HepG2 (cell line): Measurements from ENCODE around the gene FUT1. TPM values are rescaled to one million over a fixed set of nuclear protein-coding genes. Genes with fewer than 3 reads are reported as not detected.

ENCODE experiments used
- ETV6 ChIP-seq: sonication (generic); formaldehyde crosslinking; conservative IDR thresholded peaks from 2 replicates; pipeline ENCODE4 v1.4.0; 2020; ENCODE audit warnings: missing genetic modification reagents
- FOXA1 ChIP-seq, 2 experiments: fragments of 450-650 bp in 1 of 2; sonication (generic) in 1 of 2; formaldehyde crosslinking in 1 of 2; IDR thresholded peaks; 2 replicates each; pipeline versions ENCODE4 v1.4.0 to v1.6.1; 2016 to 2020; ENCODE audit warnings: missing genetic modification reagents in 1 of 2
- IKZF4 ChIP-seq: sonication (generic); formaldehyde crosslinking; IDR thresholded peaks from 2 replicates; pipeline ENCODE4 v1.5.1; 2020; ENCODE audit warnings: borderline replicate concordance, mild to moderate bottlenecking, low read depth, missing genetic modification reagents; ENCODE audit errors: not compliant biosample characterization
- KLF9 ChIP-seq: IDR thresholded peaks from 2 replicates; pipeline ENCODE4 v1.6.1; 2016; ENCODE audit warnings: low read depth
- MED8 ChIP-seq: sonication (generic); formaldehyde crosslinking; IDR thresholded peaks from 2 replicates; pipeline ENCODE4 v1.8.1; 2023; ENCODE audit warnings: mild to moderate bottlenecking, missing genetic modification reagents; ENCODE audit not compliant: insufficient replicate concordance
- NR2F6 ChIP-seq, 2 experiments: IDR thresholded peaks; 2 replicates each; pipeline ENCODE4 v1.6.1; 2016; ENCODE audit warnings: antibody characterized with exemption in 1 of 2, mild to moderate bottlenecking in 1 of 2
- RAD21 ChIP-seq: fragments of 450-650 bp; formaldehyde crosslinking; IDR thresholded peaks from 2 replicates; pipeline ENCODE4 v1.5.0; 2020; ENCODE audit warnings: mild to moderate bottlenecking
- SRF ChIP-seq: IDR thresholded peaks from 2 replicates; pipeline ENCODE4 v1.6.1; 2011; ENCODE audit warnings: mild to moderate bottlenecking, low read depth, low read length, moderate library complexity
- ZC3H13 ChIP-seq: sonication (generic); formaldehyde crosslinking; IDR thresholded peaks from 2 replicates; pipeline ENCODE4 v1.8.1; 2023; ENCODE audit warnings: mild to moderate bottlenecking, missing genetic modification reagents, moderate library complexity
- ZNF24 ChIP-seq: fragments of 450-650 bp; IDR thresholded peaks from 2 replicates; pipeline ENCODE4 v1.6.1; 2017; ENCODE audit warnings: antibody characterized with exemption, mild to moderate bottlenecking
- ZNF260 ChIP-seq: sonication (generic); formaldehyde crosslinking; IDR thresholded peaks from 2 replicates; pipeline ENCODE4 v1.4.0; 2020; ENCODE audit warnings: missing genetic modification reagents, low read depth, mild to moderate bottlenecking, borderline replicate concordance
- ZNF350 ChIP-seq: sonication (generic); formaldehyde crosslinking; IDR thresholded peaks from 2 replicates; pipeline ENCODE4 v1.4.0; 2020; ENCODE audit warnings: mild to moderate bottlenecking, low read depth, missing genetic modification reagents, borderline replicate concordance
- ZNF83 ChIP-seq: sonication (generic); formaldehyde crosslinking; IDR thresholded peaks from 2 replicates; pipeline ENCODE4 v1.4.0; 2020; ENCODE audit warnings: missing genetic modification reagents, mild to moderate bottlenecking, borderline replicate concordance
- ZNF878 ChIP-seq: sonication (generic); formaldehyde crosslinking; IDR thresholded peaks from 2 replicates; pipeline ENCODE4 v1.8.1; 2023; ENCODE audit warnings: mild to moderate bottlenecking, missing genetic modification reagents, moderate library complexity
- ZNF883 ChIP-seq: sonication (generic); formaldehyde crosslinking; IDR thresholded peaks from 2 replicates; pipeline ENCODE4 v1.5.1; 2020; ENCODE audit warnings: mild to moderate bottlenecking, missing genetic modification reagents; ENCODE audit errors: not compliant biosample characterization
- polyA plus RNA-seq, 8 experiments: library from polyadenylated mRNA; depleted of rRNA in 3 of 8; stranded (reverse) in 7 of 8; unstranded in 1 of 8; fragments of >200 nt; fragmentation: Illumina TruSeq in 4 of 8; extraction: Trizol in 4 of 8; gene quantifications; 2 replicates each; pipeline versions ENCODE4 v1.2.1 to v1.2.3, GENCODE V29; 2011 to 2016; ENCODE audit warnings: low read depth in 4 of 8, missing spikeins in 1 of 8, mixed read lengths in 1 of 8; ENCODE audit not compliant: insufficient read depth in 1 of 8
- total RNA-seq, 5 experiments: library from RNA; depleted of rRNA; stranded (reverse); fragments of >200 nt; fragmentation: Illumina TruSeq; extraction: Trizol; gene quantifications; 2 replicates each; pipeline ENCODE4 v1.2.3, GENCODE V29; 2016; ENCODE audit warnings: low read depth in 1 of 5
- TF ChIP-seq, protein P1 (sequence below): sonication (generic); formaldehyde crosslinking; IDR thresholded peaks from 2 replicates; pipeline ENCODE4 v1.5.1; 2020; ENCODE audit warnings: missing genetic modification reagents, mild to moderate bottlenecking, borderline replicate concordance
- TF ChIP-seq, protein P2 (sequence below): sonication (generic); formaldehyde crosslinking; IDR thresholded peaks from 2 replicates; pipeline ENCODE4 v1.4.0; 2020; ENCODE audit warnings: missing genetic modification reagents
- TF ChIP-seq, protein P3 (sequence below): sonication (generic); formaldehyde crosslinking; IDR thresholded peaks from 2 replicates; pipeline ENCODE4 v1.4.0; 2020; ENCODE audit warnings: missing genetic modification reagents
- TF ChIP-seq, protein P4 (sequence below): IDR thresholded peaks from 2 replicates; pipeline ENCODE4 v1.6.1; 2016; ENCODE audit warnings: missing compliant biosample characterization, missing genetic modification reagents, borderline replicate concordance
- TF ChIP-seq, protein P5 (sequence below): sonication (generic); formaldehyde crosslinking; conservative IDR thresholded peaks from 2 replicates; pipeline ENCODE4 v1.4.0; 2020; ENCODE audit warnings: missing genetic modification reagents

FUT1 gene
- total and polyA plus RNA-seq, 2 of the 13 experiments (the other 11 are each of a cell fraction or from before 2014, with no cell fraction given), result 0.07 to 1.1 TPM

DNA sequence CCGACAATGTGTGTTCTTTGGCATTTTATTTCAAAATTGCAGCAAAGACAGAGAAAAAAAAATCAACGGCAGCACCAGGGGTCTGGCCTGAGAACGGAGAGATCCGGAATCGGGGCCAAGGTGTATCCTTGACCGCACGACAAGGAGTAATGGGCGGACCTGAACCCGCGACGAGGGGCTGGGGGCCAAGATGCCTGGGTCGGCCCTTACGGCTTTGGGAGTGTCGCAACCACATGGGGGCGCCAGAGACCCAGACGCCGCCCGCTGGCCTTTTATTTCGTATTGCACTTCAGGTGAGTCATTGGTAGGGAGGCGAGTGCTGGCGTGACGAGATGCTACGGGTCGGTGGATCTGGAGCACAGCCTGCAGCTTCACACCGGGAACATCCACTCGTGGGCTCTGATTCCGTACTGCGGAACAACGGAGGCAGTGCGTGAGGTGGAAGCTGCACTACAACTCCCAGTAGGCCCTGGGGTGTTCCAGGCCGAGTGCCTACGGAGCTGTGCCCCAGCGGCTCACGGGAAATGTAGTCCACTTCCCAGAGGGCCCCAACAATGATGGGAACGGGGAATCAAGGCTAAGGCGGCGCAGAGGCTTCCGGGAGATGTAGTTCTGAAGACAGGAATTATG lies 42.7 kb upstream of the FUT1 start (continued):
- TF ChIP-seq, protein P1, sequence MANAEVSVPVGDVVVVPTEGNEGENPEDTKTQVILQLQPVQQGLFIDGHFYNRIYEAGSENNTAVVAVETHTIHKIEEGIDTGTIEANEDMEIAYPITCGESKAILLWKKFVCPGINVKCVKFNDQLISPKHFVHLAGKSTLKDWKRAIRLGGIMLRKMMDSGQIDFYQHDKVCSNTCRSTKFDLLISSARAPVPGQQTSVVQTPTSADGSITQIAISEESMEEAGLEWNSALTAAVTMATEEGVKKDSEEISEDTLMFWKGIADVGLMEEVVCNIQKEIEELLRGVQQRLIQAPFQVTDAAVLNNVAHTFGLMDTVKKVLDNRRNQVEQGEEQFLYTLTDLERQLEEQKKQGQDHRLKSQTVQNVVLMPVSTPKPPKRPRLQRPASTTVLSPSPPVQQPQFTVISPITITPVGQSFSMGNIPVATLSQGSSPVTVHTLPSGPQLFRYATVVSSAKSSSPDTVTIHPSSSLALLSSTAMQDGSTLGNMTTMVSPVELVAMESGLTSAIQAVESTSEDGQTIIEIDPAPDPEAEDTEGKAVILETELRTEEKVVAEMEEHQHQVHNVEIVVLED (CRISPR knock-in tag), result peak; percentile 86; the same call in 1 of the 2 replicates
- peak; percentile 93 for TF ChIP-seq RAD21
- TF ChIP-seq SRF, result no peak
- TF ChIP-seq, protein P2, sequence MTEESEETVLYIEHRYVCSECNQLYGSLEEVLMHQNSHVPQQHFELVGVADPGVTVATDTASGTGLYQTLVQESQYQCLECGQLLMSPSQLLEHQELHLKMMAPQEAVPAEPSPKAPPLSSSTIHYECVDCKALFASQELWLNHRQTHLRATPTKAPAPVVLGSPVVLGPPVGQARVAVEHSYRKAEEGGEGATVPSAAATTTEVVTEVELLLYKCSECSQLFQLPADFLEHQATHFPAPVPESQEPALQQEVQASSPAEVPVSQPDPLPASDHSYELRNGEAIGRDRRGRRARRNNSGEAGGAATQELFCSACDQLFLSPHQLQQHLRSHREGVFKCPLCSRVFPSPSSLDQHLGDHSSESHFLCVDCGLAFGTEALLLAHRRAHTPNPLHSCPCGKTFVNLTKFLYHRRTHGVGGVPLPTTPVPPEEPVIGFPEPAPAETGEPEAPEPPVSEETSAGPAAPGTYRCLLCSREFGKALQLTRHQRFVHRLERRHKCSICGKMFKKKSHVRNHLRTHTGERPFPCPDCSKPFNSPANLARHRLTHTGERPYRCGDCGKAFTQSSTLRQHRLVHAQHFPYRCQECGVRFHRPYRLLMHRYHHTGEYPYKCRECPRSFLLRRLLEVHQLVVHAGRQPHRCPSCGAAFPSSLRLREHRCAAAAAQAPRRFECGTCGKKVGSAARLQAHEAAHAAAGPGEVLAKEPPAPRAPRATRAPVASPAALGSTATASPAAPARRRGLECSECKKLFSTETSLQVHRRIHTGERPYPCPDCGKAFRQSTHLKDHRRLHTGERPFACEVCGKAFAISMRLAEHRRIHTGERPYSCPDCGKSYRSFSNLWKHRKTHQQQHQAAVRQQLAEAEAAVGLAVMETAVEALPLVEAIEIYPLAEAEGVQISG (CRISPR knock-in tag), result peak; percentile 85
- TF ChIP-seq FOXA1 (IDR thresholded peaks at IDR 0.05), result no peak
- no peak for TF ChIP-seq FOXA1 (CRISPR knock-in tag; IDR thresholded peaks at IDR 0.05)
- TF ChIP-seq ZNF883 (CRISPR knock-in tag), result no peak
- no peak for TF ChIP-seq ZNF24
- TF ChIP-seq ETV6, result no peak
- TF ChIP-seq NR2F6 (IDR thresholded peaks at IDR 0.05), result no peak
- no peak for TF ChIP-seq NR2F6 (CRISPR knock-in tag; IDR thresholded peaks at IDR 0.05)
- peak; percentile 52; the same call in 1 of the 2 replicates for TF ChIP-seq ZNF350
- TF ChIP-seq, protein P3, sequence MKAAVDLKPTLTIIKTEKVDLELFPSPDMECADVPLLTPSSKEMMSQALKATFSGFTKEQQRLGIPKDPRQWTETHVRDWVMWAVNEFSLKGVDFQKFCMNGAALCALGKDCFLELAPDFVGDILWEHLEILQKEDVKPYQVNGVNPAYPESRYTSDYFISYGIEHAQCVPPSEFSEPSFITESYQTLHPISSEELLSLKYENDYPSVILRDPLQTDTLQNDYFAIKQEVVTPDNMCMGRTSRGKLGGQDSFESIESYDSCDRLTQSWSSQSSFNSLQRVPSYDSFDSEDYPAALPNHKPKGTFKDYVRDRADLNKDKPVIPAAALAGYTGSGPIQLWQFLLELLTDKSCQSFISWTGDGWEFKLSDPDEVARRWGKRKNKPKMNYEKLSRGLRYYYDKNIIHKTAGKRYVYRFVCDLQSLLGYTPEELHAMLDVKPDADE, result no peak
- no peak for TF ChIP-seq ZNF83 (CRISPR knock-in tag)
- no peak for TF ChIP-seq IKZF4 (CRISPR knock-in tag)
- no peak for TF ChIP-seq ZNF878 (CRISPR knock-in tag)
- TF ChIP-seq, protein P4, sequence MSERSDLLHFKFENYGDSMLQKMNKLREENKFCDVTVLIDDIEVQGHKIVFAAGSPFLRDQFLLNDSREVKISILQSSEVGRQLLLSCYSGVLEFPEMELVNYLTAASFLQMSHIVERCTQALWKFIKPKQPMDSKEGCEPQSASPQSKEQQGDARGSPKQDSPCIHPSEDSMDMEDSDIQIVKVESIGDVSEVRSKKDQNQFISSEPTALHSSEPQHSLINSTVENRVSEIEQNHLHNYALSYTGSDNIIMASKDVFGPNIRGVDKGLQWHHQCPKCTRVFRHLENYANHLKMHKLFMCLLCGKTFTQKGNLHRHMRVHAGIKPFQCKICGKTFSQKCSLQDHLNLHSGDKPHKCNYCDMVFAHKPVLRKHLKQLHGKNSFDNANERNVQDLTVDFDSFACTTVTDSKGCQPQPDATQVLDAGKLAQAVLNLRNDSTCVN (CRISPR knock-in tag), result peak; percentile 57; the same call in 1 of the 2 replicates
- no peak for TF ChIP-seq KLF9
- TF ChIP-seq MED8 (CRISPR knock-in tag), result no peak
- no peak for TF ChIP-seq ZC3H13 (CRISPR knock-in tag)
- TF ChIP-seq, protein P5, sequence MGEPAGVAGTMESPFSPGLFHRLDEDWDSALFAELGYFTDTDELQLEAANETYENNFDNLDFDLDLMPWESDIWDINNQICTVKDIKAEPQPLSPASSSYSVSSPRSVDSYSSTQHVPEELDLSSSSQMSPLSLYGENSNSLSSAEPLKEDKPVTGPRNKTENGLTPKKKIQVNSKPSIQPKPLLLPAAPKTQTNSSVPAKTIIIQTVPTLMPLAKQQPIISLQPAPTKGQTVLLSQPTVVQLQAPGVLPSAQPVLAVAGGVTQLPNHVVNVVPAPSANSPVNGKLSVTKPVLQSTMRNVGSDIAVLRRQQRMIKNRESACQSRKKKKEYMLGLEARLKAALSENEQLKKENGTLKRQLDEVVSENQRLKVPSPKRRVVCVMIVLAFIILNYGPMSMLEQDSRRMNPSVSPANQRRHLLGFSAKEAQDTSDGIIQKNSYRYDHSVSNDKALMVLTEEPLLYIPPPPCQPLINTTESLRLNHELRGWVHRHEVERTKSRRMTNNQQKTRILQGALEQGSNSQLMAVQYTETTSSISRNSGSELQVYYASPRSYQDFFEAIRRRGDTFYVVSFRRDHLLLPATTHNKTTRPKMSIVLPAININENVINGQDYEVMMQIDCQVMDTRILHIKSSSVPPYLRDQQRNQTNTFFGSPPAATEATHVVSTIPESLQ, result no peak
- no peak for TF ChIP-seq ZNF260 (CRISPR knock-in tag)
